PFSK-1 (cell line): ENCODE measurements around the gene ITFG2.

Experiments
- FOXP2 ChIP-seq: optimal IDR thresholded peaks from 2 replicates; pipeline ENCODE3; 2011; ENCODE audit warnings: borderline replicate concordance, control low read depth, inconsistent platforms; ENCODE audit not compliant: insufficient read depth; ENCODE audit errors: extremely low read length, extremely low read depth
- POLR2AphosphoS5 ChIP-seq: IDR thresholded peaks from 2 replicates; pipeline ENCODE4 v1.6.1; 2012; ENCODE audit warnings: low read depth, mild to moderate bottlenecking, control low read depth, low read length, moderate library complexity
- SIN3A ChIP-seq: IDR thresholded peaks from 2 replicates; pipeline ENCODE4 v1.6.1; 2012; ENCODE audit warnings: mild to moderate bottlenecking, low read length, moderate library complexity, borderline replicate concordance; ENCODE audit not compliant: insufficient read depth
- TAF1 ChIP-seq: IDR thresholded peaks from 2 replicates; pipeline ENCODE4 v1.6.1; 2012; ENCODE audit warnings: low read length, control low read depth, borderline replicate concordance; ENCODE audit not compliant: insufficient read depth
- TF ChIP-seq, protein P1 (sequence below), 2 experiments: IDR thresholded peaks; 2 replicates each; pipeline versions ENCODE4 v1.6.1 to v1.8.0; 2011 to 2012; ENCODE audit warnings: low read depth in 2 of 2, low read length in 2 of 2, control low read depth in 1 of 2, inconsistent platforms in 1 of 2, mild to moderate bottlenecking in 1 of 2, moderate library complexity in 1 of 2; ENCODE audit not compliant: insufficient read depth in 1 of 2

The ITFG2 gene

DNA sequence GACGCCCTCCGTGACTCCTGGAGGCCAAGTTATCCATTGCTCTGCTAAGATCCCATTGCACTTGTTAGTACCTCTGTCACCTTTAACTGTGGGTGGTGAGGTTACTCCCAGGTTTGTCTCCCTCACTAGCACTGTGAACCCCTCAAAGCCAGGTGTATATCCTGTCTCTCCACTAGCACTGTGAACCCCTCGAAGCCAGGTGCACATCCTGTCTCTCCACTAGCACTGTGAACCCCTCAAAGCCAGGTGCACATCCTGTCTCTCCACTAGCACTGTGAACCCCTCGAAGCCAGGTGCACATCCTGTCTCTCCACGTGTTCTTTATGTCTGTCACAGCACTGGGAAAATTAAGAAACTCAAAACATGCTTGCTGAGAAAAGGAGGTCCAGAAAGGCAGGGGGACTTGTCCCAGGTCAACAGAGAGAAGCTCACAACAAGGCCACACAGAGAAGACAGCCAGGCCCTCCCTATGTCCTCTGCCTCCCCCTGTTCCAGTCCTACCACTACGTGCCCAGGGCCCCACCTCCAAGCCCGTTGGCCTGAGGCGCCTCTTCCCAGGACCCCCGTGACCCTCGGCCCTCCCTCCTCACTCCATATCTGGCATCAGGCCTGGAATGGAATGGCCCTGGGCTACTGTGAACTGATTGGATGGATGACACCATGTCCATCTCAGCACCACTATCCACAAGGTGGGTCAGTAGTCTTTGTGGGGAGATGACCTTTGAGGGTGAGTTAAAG lies 44.1 kb upstream of the ITFG2 start:
- TF ChIP-seq FOXP2 (no peak), POLR2AphosphoS5 (no peak), SIN3A (no peak), TAF1 (no peak)
- TF ChIP-seq, protein P1, sequence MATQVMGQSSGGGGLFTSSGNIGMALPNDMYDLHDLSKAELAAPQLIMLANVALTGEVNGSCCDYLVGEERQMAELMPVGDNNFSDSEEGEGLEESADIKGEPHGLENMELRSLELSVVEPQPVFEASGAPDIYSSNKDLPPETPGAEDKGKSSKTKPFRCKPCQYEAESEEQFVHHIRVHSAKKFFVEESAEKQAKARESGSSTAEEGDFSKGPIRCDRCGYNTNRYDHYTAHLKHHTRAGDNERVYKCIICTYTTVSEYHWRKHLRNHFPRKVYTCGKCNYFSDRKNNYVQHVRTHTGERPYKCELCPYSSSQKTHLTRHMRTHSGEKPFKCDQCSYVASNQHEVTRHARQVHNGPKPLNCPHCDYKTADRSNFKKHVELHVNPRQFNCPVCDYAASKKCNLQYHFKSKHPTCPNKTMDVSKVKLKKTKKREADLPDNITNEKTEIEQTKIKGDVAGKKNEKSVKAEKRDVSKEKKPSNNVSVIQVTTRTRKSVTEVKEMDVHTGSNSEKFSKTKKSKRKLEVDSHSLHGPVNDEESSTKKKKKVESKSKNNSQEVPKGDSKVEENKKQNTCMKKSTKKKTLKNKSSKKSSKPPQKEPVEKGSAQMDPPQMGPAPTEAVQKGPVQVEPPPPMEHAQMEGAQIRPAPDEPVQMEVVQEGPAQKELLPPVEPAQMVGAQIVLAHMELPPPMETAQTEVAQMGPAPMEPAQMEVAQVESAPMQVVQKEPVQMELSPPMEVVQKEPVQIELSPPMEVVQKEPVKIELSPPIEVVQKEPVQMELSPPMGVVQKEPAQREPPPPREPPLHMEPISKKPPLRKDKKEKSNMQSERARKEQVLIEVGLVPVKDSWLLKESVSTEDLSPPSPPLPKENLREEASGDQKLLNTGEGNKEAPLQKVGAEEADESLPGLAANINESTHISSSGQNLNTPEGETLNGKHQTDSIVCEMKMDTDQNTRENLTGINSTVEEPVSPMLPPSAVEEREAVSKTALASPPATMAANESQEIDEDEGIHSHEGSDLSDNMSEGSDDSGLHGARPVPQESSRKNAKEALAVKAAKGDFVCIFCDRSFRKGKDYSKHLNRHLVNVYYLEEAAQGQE (IDR thresholded peaks at IDR 0.05; ENCODE audit: insufficient read depth in 1 of 2, low read depth in 2 of 2, low read length in 2 of 2), result no peak

DNA sequence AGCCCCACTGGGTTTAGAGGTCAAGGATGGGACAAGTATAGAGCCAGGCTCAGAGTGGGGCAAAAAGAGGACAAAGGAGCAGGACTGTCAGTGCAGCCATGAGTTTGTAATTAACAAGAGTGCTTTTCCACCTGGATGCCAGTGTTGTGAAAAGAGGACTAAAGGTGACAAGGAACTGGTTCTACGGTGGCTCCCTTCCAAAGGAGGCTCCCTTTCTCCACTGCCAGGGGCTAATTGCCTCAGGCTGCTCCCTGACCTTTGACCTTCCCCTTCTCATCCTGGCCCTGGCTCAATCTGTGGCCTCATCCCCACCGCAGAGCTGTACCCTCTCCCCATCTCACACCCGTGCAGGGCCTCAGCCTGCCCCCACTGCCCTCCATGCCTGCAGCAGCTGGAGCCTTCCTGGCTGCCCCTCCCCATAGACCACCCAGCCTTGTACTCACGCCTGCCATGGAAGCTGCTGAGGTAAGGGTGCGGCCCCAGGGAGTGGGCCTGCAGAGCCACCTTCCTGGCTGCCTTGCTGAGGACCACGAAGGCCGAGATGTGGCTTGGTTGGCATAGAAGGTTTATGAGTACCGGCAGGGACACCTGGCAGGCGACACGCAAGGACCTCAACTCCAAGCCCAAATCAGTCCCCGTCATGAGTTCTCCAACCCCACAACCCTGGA lies 42.5 kb upstream of the ITFG2 start:
- no peak for TF ChIP-seq TAF1
- TF ChIP-seq, protein P1 (IDR thresholded peaks at IDR 0.05; ENCODE audit: insufficient read depth in 1 of 2, low read depth in 2 of 2, low read length in 2 of 2), result no peak
- TF ChIP-seq FOXP2, result no peak
- TF ChIP-seq SIN3A, result no peak
- TF ChIP-seq POLR2AphosphoS5, result no peak

DNA sequence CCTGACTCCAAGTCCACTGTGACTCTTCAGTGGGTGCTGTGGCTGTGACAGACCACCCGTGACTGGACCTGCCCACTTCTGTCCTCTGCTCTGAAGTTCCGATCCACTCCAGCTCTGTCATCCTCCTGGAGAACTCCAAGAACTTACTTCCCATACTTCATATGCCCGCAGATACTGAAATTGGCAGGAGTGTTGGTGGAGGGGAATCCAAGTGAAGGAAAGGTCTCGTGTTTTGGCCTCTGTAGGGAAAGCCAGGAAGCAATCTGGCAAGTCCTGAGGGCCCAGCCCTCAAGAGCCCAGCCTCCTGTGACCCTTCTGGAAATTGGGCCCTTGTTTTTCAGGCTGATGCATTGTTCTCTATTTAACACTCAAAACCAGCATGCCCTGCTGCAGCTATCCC lies 40.1 kb upstream of the ITFG2 start:
- TF ChIP-seq SIN3A (no peak), POLR2AphosphoS5 (no peak), FOXP2 (no peak), TAF1 (no peak)
- TF ChIP-seq, protein P1 (IDR thresholded peaks at IDR 0.05; ENCODE audit: insufficient read depth in 1 of 2, low read depth in 2 of 2, low read length in 2 of 2), result no peak

DNA sequence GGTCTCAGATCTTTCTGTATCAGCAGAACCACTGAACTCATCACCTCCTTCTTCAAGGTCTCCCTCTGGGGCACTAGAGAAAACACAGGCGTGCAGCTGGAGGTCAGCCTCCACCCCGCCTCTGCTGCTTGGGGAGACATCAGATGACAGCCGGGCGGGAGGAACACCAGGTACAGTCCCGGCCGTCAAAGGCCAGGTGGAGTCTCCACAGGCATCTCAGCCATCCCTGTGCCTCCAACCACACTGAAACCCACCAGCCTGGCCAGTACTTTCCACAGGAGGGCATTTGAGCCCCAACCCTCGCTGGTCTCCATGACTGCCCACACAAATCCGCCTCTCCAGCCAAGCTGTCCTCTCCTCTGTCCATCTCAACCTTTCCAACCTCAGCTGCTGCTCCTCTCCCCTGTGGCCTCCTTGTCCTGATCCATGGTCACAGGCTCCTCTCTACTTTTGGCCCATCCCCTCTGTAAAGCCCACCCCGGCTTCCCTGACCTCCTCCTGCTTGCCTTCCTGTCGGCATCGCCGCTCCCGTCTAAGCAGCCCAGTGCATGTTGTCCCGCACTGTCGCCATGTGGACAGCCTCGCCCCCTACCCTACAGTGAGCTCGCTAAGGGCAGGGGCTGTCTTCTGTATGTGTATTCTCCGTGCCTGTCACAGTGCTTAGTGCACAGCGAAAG lies 39.1 kb upstream of the ITFG2 start:
- TF ChIP-seq POLR2AphosphoS5 (no peak), SIN3A (no peak), TAF1 (no peak), FOXP2 (no peak)
- TF ChIP-seq, protein P1 (IDR thresholded peaks at IDR 0.05; ENCODE audit: insufficient read depth in 1 of 2, low read depth in 2 of 2, low read length in 2 of 2), result no peak
